HG03025 (cell line): ENCODE data around the gene NKTR.

Experiments used
- ATAC-seq: cut with Tn5 transposase; IDR thresholded peaks from one replicate; pipeline ENCODE4 v1.9.1; 2021; ENCODE audit warnings: mild to moderate bottlenecking, moderate library complexity; ENCODE audit not compliant: unreplicated experiment, low FRiP score

NKTR gene

DNA sequence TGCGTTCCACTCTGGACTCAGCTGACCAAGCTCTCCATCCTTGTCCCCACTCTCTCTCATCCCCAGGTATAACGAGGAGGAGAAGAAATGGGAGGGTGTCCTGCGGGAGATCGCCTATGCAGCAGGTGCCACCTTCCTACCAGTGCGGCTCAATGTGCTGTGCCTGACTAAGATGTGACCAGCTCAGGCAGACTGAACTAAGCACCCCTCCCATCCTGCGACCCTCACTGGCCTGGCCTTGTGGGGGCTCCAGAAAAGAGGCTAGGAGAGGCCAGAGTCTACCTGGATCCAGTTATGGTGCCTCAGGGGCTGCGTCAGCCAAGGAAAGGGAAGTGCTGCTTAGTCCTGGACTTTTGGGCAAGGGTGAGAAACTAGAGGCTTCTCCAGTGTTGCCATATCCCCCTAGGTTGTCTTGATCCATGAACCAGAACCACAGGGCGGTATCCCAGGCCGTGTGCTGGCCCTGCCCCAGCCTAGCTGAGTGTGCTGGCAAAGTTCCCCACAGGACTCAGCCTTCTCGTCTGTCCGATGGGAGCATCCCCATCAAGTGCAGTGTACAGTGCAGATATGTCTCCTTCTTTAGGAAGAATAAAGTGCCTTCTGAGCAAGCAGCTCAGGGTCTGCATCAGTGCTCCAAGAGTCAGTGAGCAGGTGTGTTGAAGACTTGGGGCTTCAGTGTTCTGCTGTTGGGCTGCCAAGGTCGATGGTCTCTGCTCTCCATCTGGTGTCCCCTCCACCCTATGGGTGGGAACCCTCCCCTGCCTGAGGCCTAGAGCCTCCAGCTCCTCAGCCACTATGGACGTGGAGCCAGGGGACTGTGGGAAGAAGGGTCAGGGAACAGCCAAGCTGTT is 91.6 kb downstream of the NKTR start:
- no peak for ATAC-seq

- ATAC-seq, result no peak
These were observed 92.4 kb downstream of the NKTR start for GRCh38 chr3:42692667-42693529.

- no peak for ATAC-seq
These were observed 93.0 kb downstream of the NKTR start for GRCh38 chr3:42693530-42693930.

- no peak for ATAC-seq
These were observed 93.9 kb downstream of the NKTR start for GRCh38 chr3:42694366-42694765.

DNA sequence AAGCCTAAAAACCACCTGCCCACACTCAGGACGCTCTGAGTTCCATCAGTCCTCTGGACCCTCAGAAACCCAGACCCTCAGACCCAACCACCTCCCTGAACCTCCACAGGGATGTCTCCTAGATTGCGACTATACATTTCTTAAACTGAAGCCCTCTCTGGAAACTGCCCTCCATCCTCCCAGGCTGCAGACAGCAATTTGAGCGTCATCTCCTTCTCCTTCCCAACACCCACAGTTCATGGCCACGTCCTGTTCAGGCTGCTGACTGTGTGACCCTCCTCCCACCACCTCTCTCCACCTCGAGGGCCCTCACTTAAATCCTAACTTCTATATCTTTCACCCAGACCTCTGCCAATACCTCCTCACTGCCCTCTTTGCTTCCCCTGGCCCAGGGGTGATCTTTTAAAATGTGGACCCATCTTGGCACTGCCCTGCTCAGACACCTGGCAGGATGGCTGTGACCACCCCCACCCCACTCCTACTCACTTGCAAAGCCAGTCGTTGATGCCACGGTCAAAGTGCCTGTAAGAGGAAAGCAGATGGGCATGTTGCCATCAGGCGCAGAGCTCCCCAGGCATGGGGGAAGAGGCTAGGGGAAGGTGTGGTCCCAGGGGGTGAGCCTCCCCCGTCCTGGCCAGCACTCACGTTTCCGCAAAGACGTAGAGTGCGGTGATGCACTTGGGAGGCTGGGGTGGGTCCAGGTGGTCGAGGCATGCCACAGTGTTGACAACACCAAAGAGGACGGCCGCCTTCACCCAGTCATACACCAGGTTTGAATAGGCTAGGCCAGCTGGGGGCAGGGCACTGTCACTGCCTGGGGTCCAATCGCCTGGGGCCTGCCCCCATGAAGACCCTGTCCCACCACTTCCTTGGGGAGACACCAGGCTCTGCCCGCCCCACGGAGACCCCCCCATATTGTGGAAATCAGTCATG is 96.1 kb downstream of the NKTR start:
- no peak for ATAC-seq

DNA sequence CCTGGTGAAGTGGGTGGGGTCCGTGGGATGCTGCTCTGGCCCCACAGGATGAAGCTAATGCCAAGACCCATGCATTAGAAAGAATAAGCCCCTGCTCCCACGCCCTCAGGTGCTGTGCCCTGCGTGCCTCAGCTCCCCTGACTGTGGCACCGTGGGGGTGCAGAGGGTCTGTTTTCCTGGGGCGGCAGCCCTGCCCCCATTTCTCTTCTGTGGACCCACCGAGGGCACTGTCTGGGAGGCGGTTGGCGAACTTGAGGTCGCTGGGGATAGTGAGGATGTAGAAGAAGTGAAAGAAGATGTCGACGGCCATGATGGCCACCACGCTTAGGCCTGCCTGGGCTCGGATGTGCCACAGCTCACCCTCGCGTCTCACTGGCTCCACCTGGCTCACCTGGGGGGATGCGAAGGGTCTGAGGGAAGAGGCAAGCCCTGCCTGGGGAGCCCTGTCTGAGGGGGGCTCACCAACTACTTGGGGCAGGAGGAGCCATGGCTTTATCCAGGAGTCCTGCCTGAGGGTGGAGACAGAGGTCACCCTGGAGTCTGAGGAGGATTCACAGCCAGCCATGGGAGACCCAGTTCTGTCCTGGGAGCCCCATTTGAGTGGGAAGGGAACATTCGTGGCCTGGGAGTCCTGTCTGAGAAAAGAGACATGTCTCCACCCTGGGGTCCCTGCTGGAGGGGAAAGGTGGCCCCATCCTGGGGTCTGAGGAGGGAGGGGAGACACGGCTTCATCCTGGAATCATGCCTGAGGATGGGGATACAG is 97.0 kb downstream of the NKTR start:
- ATAC-seq, result no peak
